Activated naive CD4-positive, alpha-beta T cell treated with anti-CD3 and anti-CD28 coated beads, Interleukin-2, amount 50 U/mL, for 24 hours (primary cell): ENCODE data around the gene LIMCH1.
"Not testable (repeated sequence)": the region's sequence is repeated elsewhere in the genome, so short reads cannot be mapped to it uniquely, and the experiment has no call there.

Experiments used
- H3K27ac Mint-ChIP-seq: one replicate; pipeline ENCODE4 v1.8.0; 2021; ENCODE audit warnings: mild to moderate bottlenecking, mixed read lengths
- H3K27me3 Mint-ChIP-seq: one replicate; pipeline ENCODE4 v1.8.0; 2021; ENCODE audit warnings: mixed read lengths
- H3K36me3 Mint-ChIP-seq: one replicate; pipeline ENCODE4 v1.8.0; 2021; ENCODE audit warnings: mixed read lengths
- H3K4me1 Mint-ChIP-seq: one replicate; pipeline ENCODE4 v1.8.0; 2021; ENCODE audit warnings: mixed read lengths
- H3K4me3 Mint-ChIP-seq: one replicate; pipeline ENCODE4 v1.8.0; 2021; ENCODE audit warnings: mild to moderate bottlenecking, mixed read lengths
- H3K9me3 Mint-ChIP-seq: one replicate; pipeline ENCODE4 v1.8.0; 2021; ENCODE audit warnings: mixed read lengths

Gene LIMCH1

GRCh38 chr4:41538017-41538733 is at the start of gene LIMCH1:
TSS of gene LIMCH1 (plus strand) at chr4:41538157. CDS start at chr4:41605996, 67,839 bp downstream.
- Mint-ChIP-seq H3K4me1 (no peaks in the 10 kb centered on the region), H3K27ac (no peak within 1 kb of the TSS), H3K36me3 (no peaks in the 10 kb centered on the region), H3K4me3 (no peak within 1 kb of the TSS), H3K27me3 (no peaks in the 10 kb centered on the region), H3K9me3 (no peaks in the 10 kb centered on the region)

GRCh38 chr4:41491081-41491576 is 46.8 kb upstream of the LIMCH1 start:
- not testable (repeated sequence) for H3K4me3 Mint-ChIP-seq, H3K27me3 Mint-ChIP-seq, H3K27ac Mint-ChIP-seq, H3K9me3 Mint-ChIP-seq, H3K36me3 Mint-ChIP-seq, H3K4me1 Mint-ChIP-seq

GRCh38 chr4:41496977-41497376 is 41.0 kb upstream of the LIMCH1 start:
- H3K27me3 Mint-ChIP-seq = no peaks in the 10 kb centered on the region
- H3K9me3 Mint-ChIP-seq = no peaks in the 10 kb centered on the region

GRCh38 chr4:41498177-41498576 is 39.8 kb upstream of the LIMCH1 start:
- H3K36me3 Mint-ChIP-seq = no peaks in the 10 kb centered on the region
- no peaks in the 10 kb centered on the region for H3K27me3 Mint-ChIP-seq
- no peak overlapping the region for H3K27ac Mint-ChIP-seq
- no peaks in the 10 kb centered on the region for H3K4me1 Mint-ChIP-seq
- no peaks in the 10 kb centered on the region for H3K9me3 Mint-ChIP-seq
- H3K4me3 Mint-ChIP-seq = no peak overlapping the region

More at GRCh38 chr4:41496977-41497376, 41.0 kb upstream of the LIMCH1 start:
- H3K36me3 Mint-ChIP-seq = peaks cover 1% of the 10 kb centered on the region
- no peaks in the 10 kb centered on the region for H3K4me1 Mint-ChIP-seq
- no peak overlapping the region for H3K4me3 Mint-ChIP-seq
- no peak overlapping the region for H3K27ac Mint-ChIP-seq

GRCh38 chr4:41504167-41504818 is 33.7 kb upstream of the LIMCH1 start:
- Mint-ChIP-seq H3K27me3 (no peaks in the 10 kb centered on the region), H3K27ac (no peak overlapping the region), H3K4me1 (no peaks in the 10 kb centered on the region), H3K9me3 (peaks cover 14% of the 10 kb centered on the region), H3K36me3 (no peaks in the 10 kb centered on the region), H3K4me3 (no peak overlapping the region)

GRCh38 chr4:41505161-41505661 is 32.7 kb upstream of the LIMCH1 start:
- H3K27ac Mint-ChIP-seq = no peak overlapping the region
- no peak overlapping the region for H3K4me3 Mint-ChIP-seq
- no peaks in the 10 kb centered on the region for H3K27me3 Mint-ChIP-seq
- no peaks in the 10 kb centered on the region for H3K36me3 Mint-ChIP-seq
- peaks cover 14% of the 10 kb centered on the region for H3K9me3 Mint-ChIP-seq
- no peaks in the 10 kb centered on the region for H3K4me1 Mint-ChIP-seq

GRCh38 chr4:41506130-41506529 is 31.8 kb upstream of the LIMCH1 start:
- Mint-ChIP-seq H3K27ac (no peak overlapping the region), H3K27me3 (no peaks in the 10 kb centered on the region)

GRCh38 chr4:41507291-41507947 is 30.5 kb upstream of the LIMCH1 start:
- Mint-ChIP-seq H3K4me3 (no peak overlapping the region), H3K36me3 (no peaks in the 10 kb centered on the region), H3K27me3 (no peaks in the 10 kb centered on the region), H3K4me1 (no peaks in the 10 kb centered on the region), H3K9me3 (peaks cover 18% of the 10 kb centered on the region), H3K27ac (no peak overlapping the region)

More at GRCh38 chr4:41506130-41506529, 31.8 kb upstream of the LIMCH1 start:
- peaks cover 15% of the 10 kb centered on the region for H3K9me3 Mint-ChIP-seq
- no peaks in the 10 kb centered on the region for H3K36me3 Mint-ChIP-seq
- no peak overlapping the region for H3K4me3 Mint-ChIP-seq
- no peaks in the 10 kb centered on the region for H3K4me1 Mint-ChIP-seq

- no peaks in the 10 kb centered on the region for H3K27me3 Mint-ChIP-seq
- H3K27ac Mint-ChIP-seq = no peak overlapping the region
- H3K4me1 Mint-ChIP-seq = no peaks in the 10 kb centered on the region
- peaks cover 16% of the 10 kb centered on the region for H3K9me3 Mint-ChIP-seq
- no peaks in the 10 kb centered on the region for H3K36me3 Mint-ChIP-seq
- H3K4me3 Mint-ChIP-seq = no peak overlapping the region
Measured at GRCh38 chr4:41509451-41509866, 28.5 kb upstream of the LIMCH1 start.

GRCh38 chr4:41510179-41510578 is 27.8 kb upstream of the LIMCH1 start:
- H3K27me3 Mint-ChIP-seq = no peaks in the 10 kb centered on the region
- H3K4me3 Mint-ChIP-seq = no peak overlapping the region
- H3K4me1 Mint-ChIP-seq = no peaks in the 10 kb centered on the region
- no peak overlapping the region for H3K27ac Mint-ChIP-seq
- H3K9me3 Mint-ChIP-seq = peaks cover 13% of the 10 kb centered on the region
- H3K36me3 Mint-ChIP-seq = no peaks in the 10 kb centered on the region

- no peak overlapping the region for H3K27ac Mint-ChIP-seq
- no peak overlapping the region for H3K4me3 Mint-ChIP-seq
- H3K36me3 Mint-ChIP-seq = no peaks in the 10 kb centered on the region
- no peaks in the 10 kb centered on the region for H3K27me3 Mint-ChIP-seq
- H3K4me1 Mint-ChIP-seq = no peaks in the 10 kb centered on the region
- peaks cover 13% of the 10 kb centered on the region for H3K9me3 Mint-ChIP-seq
Measured at GRCh38 chr4:41512136-41512535, 25.8 kb upstream of the LIMCH1 start.

GRCh38 chr4:41512596-41512995 is 25.4 kb upstream of the LIMCH1 start:
- no peak overlapping the region for H3K27ac Mint-ChIP-seq
- H3K4me3 Mint-ChIP-seq = no peak overlapping the region
- H3K9me3 Mint-ChIP-seq = peaks cover 13% of the 10 kb centered on the region

GRCh38 chr4:41514169-41514568 is 23.8 kb upstream of the LIMCH1 start:
- peaks cover 4% of the 10 kb centered on the region for H3K9me3 Mint-ChIP-seq
- no peak overlapping the region for H3K4me3 Mint-ChIP-seq
- H3K4me1 Mint-ChIP-seq = no peaks in the 10 kb centered on the region
- H3K27ac Mint-ChIP-seq = no peak overlapping the region
- H3K36me3 Mint-ChIP-seq = no peaks in the 10 kb centered on the region
- H3K27me3 Mint-ChIP-seq = no peaks in the 10 kb centered on the region

More at GRCh38 chr4:41512596-41512995, 25.4 kb upstream of the LIMCH1 start:
- Mint-ChIP-seq H3K27me3 (no peaks in the 10 kb centered on the region), H3K36me3 (no peaks in the 10 kb centered on the region), H3K4me1 (no peaks in the 10 kb centered on the region)

- H3K4me1 Mint-ChIP-seq = no peaks in the 10 kb centered on the region
- H3K9me3 Mint-ChIP-seq = peaks cover 4% of the 10 kb centered on the region
- H3K36me3 Mint-ChIP-seq = no peaks in the 10 kb centered on the region
- no peaks in the 10 kb centered on the region for H3K27me3 Mint-ChIP-seq
- no peak overlapping the region for H3K4me3 Mint-ChIP-seq
- no peak overlapping the region for H3K27ac Mint-ChIP-seq
Measured at GRCh38 chr4:41514766-41515481, 23.0 kb upstream of the LIMCH1 start.

GRCh38 chr4:41517121-41517520 is 20.8 kb upstream of the LIMCH1 start:
- no peaks in the 10 kb centered on the region for H3K9me3 Mint-ChIP-seq
- no peaks in the 10 kb centered on the region for H3K27me3 Mint-ChIP-seq
- no peaks in the 10 kb centered on the region for H3K4me1 Mint-ChIP-seq
- no peaks in the 10 kb centered on the region for H3K36me3 Mint-ChIP-seq
- no peak overlapping the region for H3K4me3 Mint-ChIP-seq
- H3K27ac Mint-ChIP-seq = no peak overlapping the region
